ENCODE measurements around the gene HDAC10.

The HDAC10 gene

GRCh38 chr22:50209893-50210292, 41.2 kb downstream of the HDAC10 start:
- TF ChIP-seq POLR2AphosphoS5 (IDR thresholded peaks at IDR 0.05; ENCODE audit: low read depth, low read length) (no peak), REST (IDR thresholded peaks at IDR 0.05; ENCODE audit: insufficient read depth in 1 of 2, low read depth in 2 of 2, low read length in 2 of 2) (no peak), SIN3A (IDR thresholded peaks at IDR 0.05; ENCODE audit: borderline replicate concordance, insufficient read depth, low read length) (no peak), TAF1 (IDR thresholded peaks at IDR 0.05; ENCODE audit: borderline replicate concordance, insufficient read depth, low read length) (no peak), FOXP2 (optimal IDR thresholded peaks at IDR 0.05; ENCODE audit: borderline replicate concordance, extremely low read depth, extremely low read length, insufficient read depth) (no peak)

- TF ChIP-seq FOXP2 (optimal IDR thresholded peaks at IDR 0.05; ENCODE audit: borderline replicate concordance, extremely low read depth, extremely low read length, insufficient read depth) (no peak), REST (IDR thresholded peaks at IDR 0.05; ENCODE audit: insufficient read depth in 1 of 2, low read depth in 2 of 2, low read length in 2 of 2) (no peak), TAF1 (IDR thresholded peaks at IDR 0.05; ENCODE audit: borderline replicate concordance, insufficient read depth, low read length) (no peak), SIN3A (IDR thresholded peaks at IDR 0.05; ENCODE audit: borderline replicate concordance, insufficient read depth, low read length) (no peak), POLR2AphosphoS5 (IDR thresholded peaks at IDR 0.05; ENCODE audit: low read depth, low read length) (no peak)
These were observed 41.8 kb downstream of the HDAC10 start for GRCh38 chr22:50208939-50209892.

- TF ChIP-seq TAF1 (IDR thresholded peaks at IDR 0.05; ENCODE audit: borderline replicate concordance, insufficient read depth, low read length), result no peak
- no peak for TF ChIP-seq SIN3A (IDR thresholded peaks at IDR 0.05; ENCODE audit: borderline replicate concordance, insufficient read depth, low read length)
- TF ChIP-seq POLR2AphosphoS5 (IDR thresholded peaks at IDR 0.05; ENCODE audit: low read depth, low read length), result no peak
- no peak for TF ChIP-seq FOXP2 (optimal IDR thresholded peaks at IDR 0.05; ENCODE audit: borderline replicate concordance, extremely low read depth, extremely low read length, insufficient read depth)
- TF ChIP-seq REST (IDR thresholded peaks at IDR 0.05; ENCODE audit: insufficient read depth in 1 of 2, low read depth in 2 of 2, low read length in 2 of 2), result no peak
These were observed 42.6 kb downstream of the HDAC10 start for GRCh38 chr22:50208430-50208938.

GRCh38 chr22:50207383-50208140, 43.5 kb downstream of the HDAC10 start:
- no peak for TF ChIP-seq SIN3A (IDR thresholded peaks at IDR 0.05; ENCODE audit: borderline replicate concordance, insufficient read depth, low read length)

GRCh38 chr22:50206599-50206998, 44.5 kb downstream of the HDAC10 start:
- no peak for TF ChIP-seq FOXP2 (optimal IDR thresholded peaks at IDR 0.05; ENCODE audit: borderline replicate concordance, extremely low read depth, extremely low read length, insufficient read depth)
- TF ChIP-seq TAF1 (IDR thresholded peaks at IDR 0.05; ENCODE audit: borderline replicate concordance, insufficient read depth, low read length), result no peak
- no peak for TF ChIP-seq POLR2AphosphoS5 (IDR thresholded peaks at IDR 0.05; ENCODE audit: low read depth, low read length)
- TF ChIP-seq REST (IDR thresholded peaks at IDR 0.05; ENCODE audit: insufficient read depth in 1 of 2, low read depth in 2 of 2, low read length in 2 of 2), result no peak
- no peak for TF ChIP-seq SIN3A (IDR thresholded peaks at IDR 0.05; ENCODE audit: borderline replicate concordance, insufficient read depth, low read length)
